Tibial nerve (tissue), 4 donors: Measurements from ENCODE around the gene SERPINB2. TPM values are rescaled to one million over a fixed set of nuclear protein-coding genes. Genes with fewer than 3 reads are reported as not detected.
"Not testable (repeated sequence)": the region's sequence is repeated elsewhere in the genome, so short reads cannot be mapped to it uniquely, and the experiment has no call there.

Experiments used
- DNase-seq, 2 donors: peaks; one replicate each; pipeline ENCODE4 v3.0.0-alpha.2; 2019; ENCODE audit warnings: low spot score in 2 of 2
- H3K27ac ChIP-seq, 4 donors: fragments of 200-600 bp; sonication (generic) in 3 of 4; one replicate each; pipeline ENCODE4 v1.5.1; 2017 to 2019; ENCODE audit warnings: mild to moderate bottlenecking in 1 of 4
- H3K27me3 ChIP-seq, 2 donors: fragments of 200-600 bp; sonication (generic) in 1 of 2; one replicate each; pipeline versions ENCODE4 v1.5.1 to v1.6.0; 2017 to 2019
- H3K36me3 ChIP-seq, 3 donors: fragments of 200-600 bp; sonication (generic); one replicate each; pipeline ENCODE4 v1.5.1; 2018 to 2019
- H3K4me1 ChIP-seq, 4 donors: fragments of 200-600 bp; sonication (generic) in 3 of 4; one replicate each; pipeline ENCODE4 v1.5.1; 2017 to 2019
- H3K4me3 ChIP-seq, 4 donors: fragments of 200-600 bp; sonication (generic) in 3 of 4; one replicate each; pipeline ENCODE4 v1.5.1; 2017 to 2019; ENCODE audit warnings: mild to moderate bottlenecking in 1 of 4, moderate library complexity in 1 of 4
- H3K9me3 ChIP-seq, 4 donors: fragments of 200-600 bp; sonication (generic) in 3 of 4; one replicate each; pipeline ENCODE4 v1.5.1; 2017 to 2019
- CTCF ChIP-seq, 5 experiments: fragments of 200-600 bp in 3 of 5; fragments of 450-650 bp in 2 of 5; sonication (generic) in 3 of 5; IDR thresholded peaks; one replicate each; pipeline ENCODE4 v1.5.1; 2016 to 2019; ENCODE audit warnings: antibody characterized with exemption in 5 of 5, mild to moderate bottlenecking in 3 of 5, moderate library complexity in 2 of 5
- EP300 ChIP-seq, 2 donors: sonication (generic); formaldehyde crosslinking; IDR thresholded peaks; one replicate each; pipeline ENCODE4 v1.6.1; 2017; ENCODE audit warnings: antibody characterized with exemption in 2 of 2, mild to moderate bottlenecking in 1 of 2
- POLR2A ChIP-seq, 2 donors: fragments of 450-650 bp; IDR thresholded peaks; one replicate each; pipeline ENCODE4 v1.6.1; 2017; ENCODE audit warnings: antibody characterized with exemption in 2 of 2, mild to moderate bottlenecking in 2 of 2, moderate library complexity in 2 of 2
- WGBS, 2 donors: methylation state at CpG; one replicate each; pipeline ENCODE4 v1.1.5; 2018; 5-methylcytosine and 5-hydroxymethylcytosine counted together
- total RNA-seq, 4 donors: library from RNA; depleted of rRNA; stranded (reverse); fragments of >200 nt; gene quantifications; one replicate each; pipeline ENCODE4 v1.1.0, GENCODE V29; 2016

The SERPINB2 gene
- total RNA-seq, 4 donors from 2014 or later = not detected

- H3K4me1 ChIP-seq = no peaks in the 10 kb centered on the region
- H3K27ac ChIP-seq = no peak overlapping the region
Measured at GRCh38 chr18:63928331-63928730, 40.8 kb downstream of the SERPINB2 start.

GRCh38 chr18:63929369-63929768 is 41.9 kb downstream of the SERPINB2 start:
- not testable (repeated sequence) for H3K4me3 ChIP-seq, DNase-seq, H3K9me3 ChIP-seq, H3K27ac ChIP-seq, H3K27me3 ChIP-seq, H3K36me3 ChIP-seq, H3K4me1 ChIP-seq

More at GRCh38 chr18:63928331-63928730, 40.8 kb downstream of the SERPINB2 start:
- DNase-seq = no peak
- no peak overlapping the region for H3K4me3 ChIP-seq
- H3K27me3 ChIP-seq = no peaks in the 10 kb centered on the region
- no peaks in the 10 kb centered on the region for H3K36me3 ChIP-seq
- no peaks in the 10 kb centered on the region for H3K9me3 ChIP-seq
- no peak for TF ChIP-seq CTCF (IDR thresholded peaks at IDR 0.05)
- no peak for TF ChIP-seq EP300 (IDR thresholded peaks at IDR 0.05)
- no peak for TF ChIP-seq POLR2A (IDR thresholded peaks at IDR 0.05)
- WGBS, 2 donors = 70 to 71% methylated on average over 8 of the region's 8 CpGs

GRCh38 chr18:63930773-63931354 is 43.4 kb downstream of the SERPINB2 start:
- no peaks in the 10 kb centered on the region for H3K9me3 ChIP-seq
- DNase-seq = no peak
- H3K27ac ChIP-seq = no peak overlapping the region
- WGBS, 2 donors = 86 to 90% methylated on average over 3 of the region's 3 CpGs
- H3K4me3 ChIP-seq = no peak overlapping the region
- no peaks in the 10 kb centered on the region for H3K27me3 ChIP-seq
- H3K4me1 ChIP-seq = peaks cover 0 to 3% (median 0%) of the 10 kb centered on the region in 4 donors
- TF ChIP-seq POLR2A (IDR thresholded peaks at IDR 0.05) = no peak
- TF ChIP-seq CTCF (IDR thresholded peaks at IDR 0.05) = no peak
- TF ChIP-seq EP300 (IDR thresholded peaks at IDR 0.05) = no peak
- H3K36me3 ChIP-seq = no peaks in the 10 kb centered on the region

GRCh38 chr18:63936156-63936931 is 48.8 kb downstream of the SERPINB2 start:
- H3K4me3 ChIP-seq = peak overlapping the region; percentile 37 to 55 (median 50)
- peaks cover 0 to 3% of the 10 kb centered on the region in 2 donors for H3K27me3 ChIP-seq
- TF ChIP-seq CTCF (IDR thresholded peaks at IDR 0.05) = peak; percentile 65 to 77 (median 70)
- no peak for TF ChIP-seq EP300 (IDR thresholded peaks at IDR 0.05)
- no peak for TF ChIP-seq POLR2A (IDR thresholded peaks at IDR 0.05)
- H3K9me3 ChIP-seq = no peaks in the 10 kb centered on the region
- peak overlapping the region in 1 of 4 donors; percentile 31 for H3K27ac ChIP-seq
- peaks cover 0 to 15% (median 2%) of the 10 kb centered on the region in 4 donors for H3K4me1 ChIP-seq
- 4% methylated on average over 31 to 46 of the region's 54 CpGs for WGBS, 2 donors
- H3K36me3 ChIP-seq = no peaks in the 10 kb centered on the region
- DNase-seq = peak; percentile 64 to 81

GRCh38 chr18:63936932-63937393 is 49.5 kb downstream of the SERPINB2 start:
- Histone ChIP-seq H3K4me3 (peak overlapping the region; percentile 37 to 55 (median 50)), H3K36me3 (no peaks in the 10 kb centered on the region), H3K27ac (peak overlapping the region in 1 of 4 donors; percentile 31), H3K9me3 (no peaks in the 10 kb centered on the region), H3K4me1 (peaks cover 0 to 15% (median 2%) of the 10 kb centered on the region in 4 donors), H3K27me3 (peaks cover 0 to 3% of the 10 kb centered on the region in 2 donors)
- TF ChIP-seq CTCF (IDR thresholded peaks at IDR 0.05) = no peak
- no peak for TF ChIP-seq POLR2A (IDR thresholded peaks at IDR 0.05)
- no peak for TF ChIP-seq EP300 (IDR thresholded peaks at IDR 0.05)
- 33 to 40% methylated on average over 17 to 19 of the region's 19 CpGs for WGBS, 2 donors
- no peak for DNase-seq
